K562 (cell line): Measurements from ENCODE around the gene CENPX. TPM values are rescaled to one million over a fixed set of nuclear protein-coding genes. Genes with fewer than 3 reads are reported as not detected.

Experiments used
- CBFA2T2 ChIP-seq: fragments of 450-650 bp; conservative IDR thresholded peaks from 2 replicates; pipeline ENCODE4 v1.6.1; 2017; ENCODE audit warnings: mild to moderate bottlenecking
- CBX2 ChIP-seq: fragments of 200-600 bp; sonication (generic); IDR thresholded peaks from one replicate; pipeline ENCODE4 v1.6.1; 2012; ENCODE audit warnings: mild to moderate bottlenecking, low read length, inconsistent platforms; ENCODE audit not compliant: insufficient read depth, poor library complexity, severe bottlenecking
- CBX5 ChIP-seq: IDR thresholded peaks from 2 replicates; pipeline ENCODE4 v1.6.1; 2014; ENCODE audit warnings: low read depth, borderline replicate concordance
- GABPB1 ChIP-seq: sonication (generic); formaldehyde crosslinking; IDR thresholded peaks from 2 replicates; pipeline ENCODE4 v1.8.0; 2022; ENCODE audit warnings: mild to moderate bottlenecking, missing genetic modification reagents
- HMGN3 ChIP-seq: IDR thresholded peaks from 2 replicates; pipeline ENCODE4 v1.6.1; 2011; ENCODE audit warnings: borderline replicate concordance, low read depth, mild to moderate bottlenecking, mixed read lengths, low read length; ENCODE audit not compliant: insufficient read length; ENCODE audit errors: extremely low read depth
- IFI16 ChIP-seq: fragments of 250-450 bp; sonication (Bioruptor Pico); IDR thresholded peaks from 2 replicates; pipeline ENCODE4 v2.1.2; 2022; ENCODE audit warnings: mild to moderate bottlenecking, inconsistent platforms
- MCM2 ChIP-seq: fragments of 450-650 bp; IDR thresholded peaks from 2 replicates; pipeline ENCODE4 v1.6.1; 2017; ENCODE audit warnings: low read depth, mild to moderate bottlenecking
- PHF8 ChIP-seq: fragments of 200-600 bp; sonication (generic); IDR thresholded peaks from 2 replicates; pipeline ENCODE4 v1.6.1; 2012; ENCODE audit warnings: mixed run types, mild to moderate bottlenecking, inconsistent platforms, low read length, moderate library complexity, borderline replicate concordance
- RBM14 ChIP-seq: fragments of 200-400 bp; formaldehyde crosslinking; IDR thresholded peaks from 2 replicates; pipeline ENCODE4 v1.6.1; 2018; ENCODE audit warnings: low read depth, mild to moderate bottlenecking, low read length, moderate library complexity, borderline replicate concordance; ENCODE audit not compliant: insufficient read depth
- RBM17 ChIP-seq: fragments of 200-400 bp; formaldehyde crosslinking; IDR thresholded peaks from 2 replicates; pipeline ENCODE4 v1.6.1; 2017; ENCODE audit warnings: low read depth, mild to moderate bottlenecking, low read length, borderline replicate concordance
- RHOXF2B ChIP-seq: fragments of 250-450 bp; sonication (Bioruptor Pico); conservative IDR thresholded peaks from 2 replicates; pipeline ENCODE4 v1.5.1; 2021
- SIN3A ChIP-seq, 2 experiments: fragments of 150-350 bp in 1 of 2; IDR thresholded peaks; 2 replicates each; pipeline ENCODE4 v1.6.1; 2011 to 2016; ENCODE audit warnings: borderline replicate concordance in 2 of 2, low read depth in 2 of 2, low read length in 2 of 2, mild to moderate bottlenecking in 2 of 2, moderate library complexity in 2 of 2; ENCODE audit not compliant: control insufficient read depth in 1 of 2
- TBP ChIP-seq: optimal IDR thresholded peaks from 2 replicates; pipeline ENCODE3; 2011; ENCODE audit warnings: low read depth, low read length, improper control_type of control experiment
- TCFL5 ChIP-seq: fragments of 250-450 bp; sonication (Bioruptor Pico); conservative IDR thresholded peaks from 2 replicates; pipeline ENCODE4 v1.6.1; 2021; ENCODE audit warnings: mild to moderate bottlenecking, moderate library complexity, matching md5 sums
- TRIM28 ChIP-seq: fragments of 450-650 bp; IDR thresholded peaks from 2 replicates; pipeline ENCODE4 v1.6.1; 2017
- YBX1 ChIP-seq: fragments of 450-650 bp; IDR thresholded peaks from 2 replicates; pipeline ENCODE4 v1.7.1; 2016; ENCODE audit warnings: mild to moderate bottlenecking
- ZBED1 ChIP-seq: IDR thresholded peaks from 2 replicates; pipeline ENCODE4 v1.6.1; 2014
- ZBTB7A ChIP-seq: IDR thresholded peaks from 2 replicates; pipeline ENCODE4 v1.6.1; 2011; ENCODE audit warnings: low read depth, mild to moderate bottlenecking, low read length, moderate library complexity, borderline replicate concordance; ENCODE audit not compliant: control insufficient read depth
- ZNF12 ChIP-seq: sonication (generic); formaldehyde crosslinking; IDR thresholded peaks from 2 replicates; pipeline ENCODE4 v1.4.0; 2020; ENCODE audit warnings: mild to moderate bottlenecking, missing genetic modification reagents
- ZNF274 ChIP-seq: IDR thresholded peaks from 2 replicates; pipeline ENCODE4 v1.6.1; 2011; ENCODE audit warnings: low read depth, mild to moderate bottlenecking, low read length, moderate library complexity, borderline replicate concordance
- ZNF76 ChIP-seq: fragments of 250-450 bp; sonication (Bioruptor Pico); IDR thresholded peaks from 2 replicates; pipeline ENCODE4 v1.4.0; 2020; ENCODE audit warnings: mild to moderate bottlenecking, moderate library complexity, borderline replicate concordance
- polyA plus RNA-seq, 8 experiments: library from polyadenylated mRNA; depleted of rRNA in 4 of 8; stranded (reverse) in 5 of 8; unstranded in 3 of 8; fragments of >200 nt; fragmentation: Nextera tagmentation in 2 of 8; fragmentation: Illumina TruSeq in 1 of 8; extraction: Ambion mirVana in 2 of 8; extraction: Trizol in 1 of 8; gene quantifications; 2 replicates each; pipeline versions ENCODE4 v1.2.1 to v1.2.3, GENCODE V29; 2011 to 2014; ENCODE audit warnings: inconsistent platforms in 1 of 8, missing spikeins in 1 of 8
- total RNA-seq, 7 experiments: library from RNA; depleted of rRNA in 6 of 7; stranded (reverse); fragments of >200 nt in 6 of 7; fragmentation: Illumina TruSeq in 2 of 7; extraction: Trizol in 2 of 7; gene quantifications; 2 replicates each; pipeline versions ENCODE4 v1.2.1 to v1.2.3, GENCODE V29; 2011 to 2021; ENCODE audit warnings: low replicate concordance in 1 of 7
- TF ChIP-seq, protein P1 (sequence below): IDR thresholded peaks from 2 replicates; pipeline ENCODE4 v1.6.1; 2016; ENCODE audit warnings: missing genetic modification characterization, missing compliant biosample characterization
- TF ChIP-seq, protein P2 (sequence below): IDR thresholded peaks from 2 replicates; pipeline ENCODE4 v1.6.1; 2012; ENCODE audit warnings: low read depth, low read length, improper control_type of control experiment, borderline replicate concordance
- TF ChIP-seq, protein P3 (sequence below), 2 experiments: IDR thresholded peaks; 2 replicates each; pipeline ENCODE4 v1.6.1; 2012; ENCODE audit warnings: improper control_type of control experiment in 2 of 2, low read depth in 2 of 2, low read length in 2 of 2, borderline replicate concordance in 1 of 2

CENPX gene
- total and polyA plus RNA-seq, 9 of the 15 experiments (the other 6 are each of a cell fraction or from before 2014, with no cell fraction given), result 32.7 to 352 (median 127) TPM

DNA sequence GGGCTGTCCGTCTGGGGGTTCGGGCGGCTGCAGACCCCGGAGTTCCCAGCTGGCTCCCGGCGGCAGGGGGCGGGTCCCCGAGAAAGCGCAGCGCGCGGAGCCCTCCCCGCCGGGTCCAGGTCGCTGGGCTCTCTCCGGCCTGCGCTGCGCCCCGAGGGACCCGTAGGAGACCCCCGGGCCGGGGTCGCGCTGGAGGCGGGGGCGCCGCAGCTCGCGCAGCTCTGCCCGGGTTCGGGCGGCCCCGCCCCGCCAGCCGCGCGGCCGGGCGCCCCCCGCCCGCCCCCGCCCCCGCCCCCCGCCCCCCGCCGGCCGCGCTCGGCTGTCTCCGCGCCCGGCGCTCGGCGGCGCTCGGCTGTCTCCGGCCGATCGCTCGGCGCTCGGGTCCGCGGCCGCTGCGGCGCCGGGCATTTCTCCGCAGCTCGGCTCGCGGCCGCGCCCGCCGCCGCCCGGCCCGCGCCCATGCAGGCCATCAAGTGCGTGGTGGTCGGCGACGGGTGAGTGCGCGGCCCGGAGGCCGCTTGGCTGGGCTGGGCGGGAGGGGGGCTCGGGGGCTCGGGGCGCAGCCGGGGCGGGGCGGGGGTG, 8.7 kb upstream of the CENPX start, which contains the start of gene RAC3 (continued):
- peak in 1 of 2 experiments; percentile 39; a peak in 1 of 4 replicates for TF ChIP-seq SIN3A (IDR thresholded peaks at IDR 0.05; ENCODE audit: borderline replicate concordance in 2 of 2, control insufficient read depth in 1 of 2, low read depth in 2 of 2, low read length in 2 of 2)
- no peak for TF ChIP-seq ZNF12 (CRISPR knock-in tag)
- no peak for TF ChIP-seq GABPB1 (CRISPR knock-in tag)
- no peak for TF ChIP-seq TRIM28
- no peak for TF ChIP-seq TCFL5 (CRISPR knock-in tag)
- no peak for TF ChIP-seq ZNF76 (CRISPR knock-in tag)
- TF ChIP-seq RBM14, result no peak
- TF ChIP-seq ZBTB7A, result peak; percentile 90
- no peak for TF ChIP-seq YBX1
- TF ChIP-seq RHOXF2B (CRISPR knock-in tag), result no peak
- no peak for TF ChIP-seq RBM17
- TF ChIP-seq, protein P1, sequence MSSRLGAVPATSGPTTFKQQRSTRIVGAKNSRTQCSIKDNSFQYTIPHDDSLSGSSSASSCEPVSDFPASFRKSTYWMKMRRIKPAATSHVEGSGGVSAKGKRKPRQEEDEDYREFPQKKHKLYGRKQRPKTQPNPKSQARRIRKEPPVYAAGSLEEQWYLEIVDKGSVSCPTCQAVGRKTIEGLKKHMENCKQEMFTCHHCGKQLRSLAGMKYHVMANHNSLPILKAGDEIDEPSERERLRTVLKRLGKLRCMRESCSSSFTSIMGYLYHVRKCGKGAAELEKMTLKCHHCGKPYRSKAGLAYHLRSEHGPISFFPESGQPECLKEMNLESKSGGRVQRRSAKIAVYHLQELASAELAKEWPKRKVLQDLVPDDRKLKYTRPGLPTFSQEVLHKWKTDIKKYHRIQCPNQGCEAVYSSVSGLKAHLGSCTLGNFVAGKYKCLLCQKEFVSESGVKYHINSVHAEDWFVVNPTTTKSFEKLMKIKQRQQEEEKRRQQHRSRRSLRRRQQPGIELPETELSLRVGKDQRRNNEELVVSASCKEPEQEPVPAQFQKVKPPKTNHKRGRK (tag), result no peak
- TF ChIP-seq, protein P2, sequence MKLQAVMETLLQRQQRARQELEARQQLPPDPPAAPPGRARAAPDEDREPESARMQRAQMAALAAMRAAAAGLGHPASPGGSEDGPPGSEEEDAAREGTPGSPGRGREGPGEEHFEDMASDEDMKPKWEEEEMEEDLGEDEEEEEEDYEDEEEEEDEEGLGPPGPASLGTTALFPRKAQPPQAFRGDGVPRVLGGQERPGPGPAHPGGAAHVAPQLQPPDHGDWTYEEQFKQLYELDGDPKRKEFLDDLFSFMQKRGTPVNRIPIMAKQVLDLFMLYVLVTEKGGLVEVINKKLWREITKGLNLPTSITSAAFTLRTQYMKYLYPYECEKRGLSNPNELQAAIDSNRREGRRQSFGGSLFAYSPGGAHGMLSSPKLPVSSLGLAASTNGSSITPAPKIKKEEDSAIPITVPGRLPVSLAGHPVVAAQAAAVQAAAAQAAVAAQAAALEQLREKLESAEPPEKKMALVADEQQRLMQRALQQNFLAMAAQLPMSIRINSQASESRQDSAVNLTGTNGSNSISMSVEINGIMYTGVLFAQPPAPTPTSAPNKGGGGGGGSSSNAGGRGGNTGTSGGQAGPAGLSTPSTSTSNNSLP, result no peak
- peak; percentile 9; the same call in 1 of the 2 replicates for TF ChIP-seq PHF8
- TF ChIP-seq, protein P3, sequence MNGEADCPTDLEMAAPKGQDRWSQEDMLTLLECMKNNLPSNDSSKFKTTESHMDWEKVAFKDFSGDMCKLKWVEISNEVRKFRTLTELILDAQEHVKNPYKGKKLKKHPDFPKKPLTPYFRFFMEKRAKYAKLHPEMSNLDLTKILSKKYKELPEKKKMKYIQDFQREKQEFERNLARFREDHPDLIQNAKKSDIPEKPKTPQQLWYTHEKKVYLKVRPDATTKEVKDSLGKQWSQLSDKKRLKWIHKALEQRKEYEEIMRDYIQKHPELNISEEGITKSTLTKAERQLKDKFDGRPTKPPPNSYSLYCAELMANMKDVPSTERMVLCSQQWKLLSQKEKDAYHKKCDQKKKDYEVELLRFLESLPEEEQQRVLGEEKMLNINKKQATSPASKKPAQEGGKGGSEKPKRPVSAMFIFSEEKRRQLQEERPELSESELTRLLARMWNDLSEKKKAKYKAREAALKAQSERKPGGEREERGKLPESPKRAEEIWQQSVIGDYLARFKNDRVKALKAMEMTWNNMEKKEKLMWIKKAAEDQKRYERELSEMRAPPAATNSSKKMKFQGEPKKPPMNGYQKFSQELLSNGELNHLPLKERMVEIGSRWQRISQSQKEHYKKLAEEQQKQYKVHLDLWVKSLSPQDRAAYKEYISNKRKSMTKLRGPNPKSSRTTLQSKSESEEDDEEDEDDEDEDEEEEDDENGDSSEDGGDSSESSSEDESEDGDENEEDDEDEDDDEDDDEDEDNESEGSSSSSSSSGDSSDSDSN (IDR thresholded peaks at IDR 0.05; ENCODE audit: borderline replicate concordance in 1 of 2, low read depth in 2 of 2, low read length in 2 of 2), result no peak
- no peak for TF ChIP-seq HMGN3
- TF ChIP-seq CBX2, result no peak
- TF ChIP-seq ZNF274, result no peak
- no peak for TF ChIP-seq MCM2
- TF ChIP-seq CBX5, result no peak
- no peak for TF ChIP-seq CBFA2T2
- TF ChIP-seq IFI16 (CRISPR knock-in tag), result no peak
- TF ChIP-seq TBP, result no peak
- TF ChIP-seq ZBED1, result no peak
